ENCODE measurements around the gene CPNE2. TPM values are rescaled to one million over a fixed set of nuclear protein-coding genes. Genes with fewer than 3 reads are reported as not detected.

The CPNE2 gene
- total RNA-seq, 4 donors from 2014 or later = 12.2 to 21.4 (median 17.8) TPM

GRCh38 chr16:57048095-57048494, 44.3 kb upstream of the CPNE2 start:
- H3K4me3 ChIP-seq = no peak overlapping the region
- peaks cover 3 to 85% (median 13%) of the 10 kb centered on the region in 3 donors for H3K36me3 ChIP-seq
- WGBS, 2 donors = 80 to 83% methylated on average over 2 of the region's 2 CpGs
- H3K9me3 ChIP-seq = no peaks in the 10 kb centered on the region
- no peak for DNase-seq
- TF ChIP-seq POLR2A (IDR thresholded peaks at IDR 0.05) = no peak
- no peak for TF ChIP-seq CTCF (IDR thresholded peaks at IDR 0.05)
- intact Hi-C loops (cut with DNase I) = loop anchor here (10.0 kb wide), 1 partner anchor 173 kb away; no protein-coding TSS in a partner anchor
- no peak overlapping the region for H3K27ac ChIP-seq
- H3K27me3 ChIP-seq = no peaks in the 10 kb centered on the region
- H3K4me1 ChIP-seq = peaks cover 0 to 7% (median 0%) of the 10 kb centered on the region in 3 donors

DNA sequence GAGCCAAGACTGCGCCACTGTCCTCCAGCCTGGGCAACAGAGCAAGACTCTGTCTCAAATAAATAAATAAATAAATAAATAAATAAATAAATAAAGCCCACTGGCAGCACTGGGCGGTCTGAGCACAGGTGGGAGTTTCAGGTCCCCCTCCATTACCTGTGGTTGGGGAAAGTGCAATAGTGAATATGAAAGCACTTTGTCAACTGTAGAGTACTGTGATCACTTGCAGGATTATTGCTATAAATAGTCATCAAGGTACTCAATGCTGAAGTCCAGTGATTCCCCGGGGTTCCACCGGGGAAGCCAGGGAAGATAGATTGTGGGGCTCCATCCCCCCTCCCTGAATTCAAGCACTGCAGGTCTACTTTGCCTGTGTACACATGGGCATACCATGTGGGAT, 42.7 kb upstream of the CPNE2 start:
- WGBS, 2 donors = 86 to 94% methylated on average over 4 of the region's 4 CpGs
- Histone ChIP-seq H3K27me3 (no peaks in the 10 kb centered on the region), H3K27ac (no peak overlapping the region), H3K9me3 (no peaks in the 10 kb centered on the region), H3K4me3 (no peak overlapping the region), H3K36me3 (peaks cover 0 to 88% (median 3%) of the 10 kb centered on the region in 3 donors), H3K4me1 (peaks cover 0 to 7% (median 0%) of the 10 kb centered on the region in 3 donors)
- intact Hi-C loops (cut with DNase I) = loop anchor here (10.0 kb wide), 1 partner anchor 175 kb away; no protein-coding TSS in a partner anchor
- no peak for DNase-seq
- TF ChIP-seq CTCF (IDR thresholded peaks at IDR 0.05) (no peak), POLR2A (IDR thresholded peaks at IDR 0.05) (no peak)

DNA sequence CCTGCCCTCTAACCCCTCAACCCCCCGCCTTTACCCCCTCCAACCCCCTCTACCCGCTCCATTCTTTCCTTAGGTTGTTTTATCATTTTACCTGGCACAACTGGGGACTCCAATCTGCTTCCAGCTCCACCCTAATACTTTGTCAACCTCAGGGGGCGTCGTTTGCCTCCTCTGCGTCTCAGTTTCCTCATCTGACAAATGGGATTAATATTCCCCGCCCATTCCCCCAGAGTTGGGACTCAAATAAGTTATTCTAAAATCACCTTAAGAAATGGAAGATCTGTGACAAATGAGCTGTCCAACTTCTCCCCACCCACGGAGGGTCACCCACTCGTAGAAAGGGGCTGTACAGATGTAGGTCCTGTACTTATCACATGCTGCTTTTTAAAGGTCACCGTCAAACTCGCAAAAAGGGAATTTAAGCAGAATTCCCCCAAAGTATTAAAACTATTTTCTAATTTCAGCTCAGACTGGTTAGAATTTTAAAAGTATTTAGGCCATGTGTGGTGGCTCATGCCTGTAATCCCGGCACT, 40.6 kb upstream of the CPNE2 start:
- H3K4me3 ChIP-seq = no peak overlapping the region
- no peak for DNase-seq
- no peaks in the 10 kb centered on the region for H3K4me1 ChIP-seq
- intact Hi-C loops (cut with DNase I) = no loop called here
- H3K36me3 ChIP-seq = peaks cover 3 to 96% (median 10%) of the 10 kb centered on the region in 3 donors
- TF ChIP-seq POLR2A (IDR thresholded peaks at IDR 0.05) = no peak
- no peak for TF ChIP-seq CTCF (IDR thresholded peaks at IDR 0.05)
- no peak overlapping the region for H3K27ac ChIP-seq
- no peaks in the 10 kb centered on the region for H3K27me3 ChIP-seq
- 82 to 89% methylated on average over 11 of the region's 11 CpGs for WGBS, 2 donors
- no peaks in the 10 kb centered on the region for H3K9me3 ChIP-seq

GRCh38 chr16:57053206-57053605, 39.2 kb upstream of the CPNE2 start:
- Histone ChIP-seq H3K27me3 (no peaks in the 10 kb centered on the region), H3K9me3 (no peaks in the 10 kb centered on the region), H3K27ac (no peak overlapping the region), H3K4me3 (no peak overlapping the region), H3K36me3 (peaks cover 0 to 95% (median 10%) of the 10 kb centered on the region in 3 donors), H3K4me1 (no peaks in the 10 kb centered on the region)
- DNase-seq = no peak
- WGBS, 2 donors = 86 to 97% methylated on average over 8 to 9 of the region's 9 CpGs
- TF ChIP-seq CTCF (IDR thresholded peaks at IDR 0.05) = no peak
- TF ChIP-seq POLR2A (IDR thresholded peaks at IDR 0.05) = no peak
- intact Hi-C loops (cut with DNase I) = no loop called here

DNA sequence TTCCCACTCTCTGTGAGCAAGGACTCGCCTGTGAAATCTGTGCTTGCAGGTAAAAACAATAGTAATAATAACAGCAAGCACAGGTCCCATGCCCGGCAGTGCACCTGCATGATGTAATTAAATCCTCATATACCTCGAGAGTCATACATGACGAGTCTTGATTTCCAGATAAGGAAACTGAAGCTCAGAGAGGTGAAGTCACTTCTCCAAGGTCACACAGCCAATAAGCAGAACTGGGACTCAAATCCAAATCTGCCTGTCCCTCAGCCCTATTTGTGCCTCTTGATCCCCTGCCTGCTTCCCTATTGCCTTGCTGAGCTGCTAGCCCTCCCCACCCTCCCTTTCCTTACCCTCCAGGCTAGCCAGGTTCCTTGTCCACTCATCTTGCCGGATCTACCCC, 38.0 kb upstream of the CPNE2 start:
- DNase-seq = no peak
- no peak overlapping the region for H3K4me3 ChIP-seq
- intact Hi-C loops (cut with DNase I) = no loop called here
- WGBS, 2 donors = 78 to 79% methylated on average over 5 of the region's 5 CpGs
- no peaks in the 10 kb centered on the region for H3K9me3 ChIP-seq
- TF ChIP-seq POLR2A (IDR thresholded peaks at IDR 0.05) (no peak), CTCF (IDR thresholded peaks at IDR 0.05) (no peak)
- no peaks in the 10 kb centered on the region for H3K4me1 ChIP-seq
- H3K36me3 ChIP-seq = peaks cover 0 to 98% (median 10%) of the 10 kb centered on the region in 3 donors
- H3K27me3 ChIP-seq = no peaks in the 10 kb centered on the region
- H3K27ac ChIP-seq = no peak overlapping the region
